Endodermal cell (in vitro differentiated cells): ENCODE results near the gene GCA. TPM values are rescaled to one million over a fixed set of nuclear protein-coding genes. Genes with fewer than 3 reads are reported as not detected.

Source experiments
- DNase-seq: peaks from one replicate; pipeline ENCODE4 v3.0.0-alpha.2; 2017
- H3K27ac ChIP-seq: 2 replicates; pipeline ENCODE4 v1.5.1; 2013; ENCODE audit warnings: mild to moderate bottlenecking, low read depth, low read length, moderate library complexity
- H3K27me3 ChIP-seq: 2 replicates; pipeline ENCODE4 v1.6.1; 2013; ENCODE audit warnings: mild to moderate bottlenecking, low read length, moderate library complexity; ENCODE audit not compliant: insufficient read depth, control insufficient read depth, poor library complexity, severe bottlenecking
- H3K36me3 ChIP-seq: 2 replicates; pipeline ENCODE4 v1.7.0; 2013; ENCODE audit warnings: mild to moderate bottlenecking, low read length, moderate library complexity; ENCODE audit not compliant: control insufficient read depth, insufficient read depth
- H3K4me1 ChIP-seq: one replicate; pipeline ENCODE4 v1.7.0; 2013; ENCODE audit warnings: low read length; ENCODE audit not compliant: control insufficient read depth, insufficient read depth
- H3K4me3 ChIP-seq: 2 replicates; pipeline ENCODE4 v1.5.1; 2013; ENCODE audit warnings: mild to moderate bottlenecking, low read length, moderate library complexity
- H3K9ac ChIP-seq: 2 replicates; pipeline ENCODE4 v1.6.1; 2013; ENCODE audit warnings: mild to moderate bottlenecking, low read length, moderate library complexity; ENCODE audit not compliant: poor library complexity, severe bottlenecking; ENCODE audit errors: extremely low read depth
- H3K9me3 ChIP-seq: 2 replicates; pipeline ENCODE4 v1.6.1; 2013; ENCODE audit warnings: mild to moderate bottlenecking, low read length, moderate library complexity; ENCODE audit not compliant: control insufficient read depth
- H3K27ac Mint-ChIP-seq: 2 replicates; pipeline ENCODE4 v1.8.0; 2020; ENCODE audit warnings: mixed read lengths
- H3K27me3 Mint-ChIP-seq: 2 replicates; pipeline ENCODE4 v1.8.0; 2021; ENCODE audit warnings: mild to moderate bottlenecking, mixed read lengths; ENCODE audit not compliant: insufficient read depth
- H3K36me3 Mint-ChIP-seq: 2 replicates; pipeline ENCODE4 v1.8.0; 2020; ENCODE audit warnings: low read depth, mixed read lengths
- H3K4me1 Mint-ChIP-seq: 2 replicates; pipeline ENCODE4 v1.8.0; 2020; ENCODE audit warnings: mixed read lengths
- H3K4me3 Mint-ChIP-seq: 2 replicates; pipeline ENCODE4 v1.8.0; 2020; ENCODE audit warnings: mild to moderate bottlenecking, moderate library complexity, mixed read lengths
- H3K9me3 Mint-ChIP-seq: 2 replicates; pipeline ENCODE4 v1.8.0; 2020; ENCODE audit warnings: mild to moderate bottlenecking, mixed read lengths
- CTCF ChIP-seq: fragments of 200-600 bp; sonication (generic); conservative IDR thresholded peaks from 2 replicates; pipeline ENCODE4 v1.5.0; 2021; ENCODE audit warnings: antibody characterized with exemption, mild to moderate bottlenecking
- WGBS, 2 experiments: methylation state at CpG; one replicate each; pipeline versions ENCODE4 v1.1.5 to v1.1.7; 2013; ENCODE audit warnings: missing lambda C conversion rate in 2 of 2, mixed read lengths in 1 of 2; ENCODE audit not compliant: insufficient coverage in 1 of 2, insufficient read length in 1 of 2; 5-methylcytosine and 5-hydroxymethylcytosine counted together
- total RNA-seq, 2 donors: library from RNA; stranded (reverse); fragmentation: NEBNext Ultra II Directional in 1 of 2; extraction: Animal tissue kit (Norgen Biotek cat#: 25700) in 1 of 2; gene quantifications; 2 replicates in 1 of 2; 3 replicates in 1 of 2; pipeline ENCODE4 v1.2.1, GENCODE V29; 2021

Gene GCA
- total RNA-seq, 2 donors from 2014 or later, result 27.5 to 53.0 TPM

- no peaks in the 10 kb centered on the region for H3K9me3 Mint-ChIP-seq
These were observed 42.1 kb upstream of the GCA start for GRCh38 chr2:162301877-162302276.

GRCh38 chr2:162305901-162306300, 38.0 kb upstream of the GCA start:
- H3K4me3 ChIP-seq, result no peak overlapping the region
- H3K27me3 Mint-ChIP-seq, result no peaks in the 10 kb centered on the region
- H3K9ac ChIP-seq, result no peak overlapping the region
- no peaks in the 10 kb centered on the region for H3K36me3 ChIP-seq
- no peaks in the 10 kb centered on the region for H3K4me1 ChIP-seq
- H3K27ac ChIP-seq, result no peak overlapping the region
- DNase-seq, result no peak
- no peaks in the 10 kb centered on the region for H3K9me3 Mint-ChIP-seq
- whole genome bisulfite sequencing, 2 experiments, result 83 to 88% methylated on average over 2 to 3 of the region's 3 CpGs
- H3K9me3 ChIP-seq, result no peaks in the 10 kb centered on the region
- no peak overlapping the region for H3K4me3 Mint-ChIP-seq
- no peak for TF ChIP-seq CTCF
- no peaks in the 10 kb centered on the region for H3K4me1 Mint-ChIP-seq
- no peaks in the 10 kb centered on the region for H3K27me3 ChIP-seq
- no peaks in the 10 kb centered on the region for H3K36me3 Mint-ChIP-seq
- H3K27ac Mint-ChIP-seq, result no peak overlapping the region

More at GRCh38 chr2:162301877-162302276, 42.1 kb upstream of the GCA start:
- no peaks in the 10 kb centered on the region for H3K4me1 ChIP-seq
- H3K36me3 ChIP-seq, result no peaks in the 10 kb centered on the region
- no peak overlapping the region for H3K4me3 ChIP-seq
- H3K9ac ChIP-seq, result no peak overlapping the region
- Mint-ChIP-seq H3K27me3 (no peaks in the 10 kb centered on the region), H3K4me1 (no peaks in the 10 kb centered on the region), H3K36me3 (no peaks in the 10 kb centered on the region), H3K4me3 (no peak overlapping the region), H3K27ac (no peak overlapping the region)
- no peak overlapping the region for H3K27ac ChIP-seq
- no peak for TF ChIP-seq CTCF
- no peaks in the 10 kb centered on the region for H3K9me3 ChIP-seq
- 80% methylated on average over 1 of the region's 1 CpG; no CpG with 5 or more reads in 1 of the 2 experiments for WGBS, 2 experiments
- H3K27me3 ChIP-seq, result no peaks in the 10 kb centered on the region
- DNase-seq, result no peak

GRCh38 chr2:162308747-162309503, 35.0 kb upstream of the GCA start:
- H3K27ac Mint-ChIP-seq, result no peak overlapping the region
- no peaks in the 10 kb centered on the region for H3K4me1 Mint-ChIP-seq
- TF ChIP-seq CTCF, result no peak
- no peak overlapping the region for H3K4me3 Mint-ChIP-seq
- Histone ChIP-seq H3K4me3 (no peak overlapping the region), H3K36me3 (no peaks in the 10 kb centered on the region), H3K9ac (no peak overlapping the region), H3K27ac (no peak overlapping the region), H3K4me1 (no peaks in the 10 kb centered on the region), H3K9me3 (no peaks in the 10 kb centered on the region), H3K27me3 (no peaks in the 10 kb centered on the region)
- no peaks in the 10 kb centered on the region for H3K9me3 Mint-ChIP-seq
- no peaks in the 10 kb centered on the region for H3K27me3 Mint-ChIP-seq
- 88 to 92% methylated on average over 2 to 3 of the region's 3 CpGs for WGBS, 2 experiments
- no peaks in the 10 kb centered on the region for H3K36me3 Mint-ChIP-seq
- DNase-seq, result no peak
